Putamen (tissue), 1 donor: ENCODE data around the gene FARS2.

ENCODE experiments used
- DNase-seq: peaks from one replicate; pipeline ENCODE4 v3.0.0-alpha.2; 2016; ENCODE audit warnings: low spot score

FARS2 gene

DNA sequence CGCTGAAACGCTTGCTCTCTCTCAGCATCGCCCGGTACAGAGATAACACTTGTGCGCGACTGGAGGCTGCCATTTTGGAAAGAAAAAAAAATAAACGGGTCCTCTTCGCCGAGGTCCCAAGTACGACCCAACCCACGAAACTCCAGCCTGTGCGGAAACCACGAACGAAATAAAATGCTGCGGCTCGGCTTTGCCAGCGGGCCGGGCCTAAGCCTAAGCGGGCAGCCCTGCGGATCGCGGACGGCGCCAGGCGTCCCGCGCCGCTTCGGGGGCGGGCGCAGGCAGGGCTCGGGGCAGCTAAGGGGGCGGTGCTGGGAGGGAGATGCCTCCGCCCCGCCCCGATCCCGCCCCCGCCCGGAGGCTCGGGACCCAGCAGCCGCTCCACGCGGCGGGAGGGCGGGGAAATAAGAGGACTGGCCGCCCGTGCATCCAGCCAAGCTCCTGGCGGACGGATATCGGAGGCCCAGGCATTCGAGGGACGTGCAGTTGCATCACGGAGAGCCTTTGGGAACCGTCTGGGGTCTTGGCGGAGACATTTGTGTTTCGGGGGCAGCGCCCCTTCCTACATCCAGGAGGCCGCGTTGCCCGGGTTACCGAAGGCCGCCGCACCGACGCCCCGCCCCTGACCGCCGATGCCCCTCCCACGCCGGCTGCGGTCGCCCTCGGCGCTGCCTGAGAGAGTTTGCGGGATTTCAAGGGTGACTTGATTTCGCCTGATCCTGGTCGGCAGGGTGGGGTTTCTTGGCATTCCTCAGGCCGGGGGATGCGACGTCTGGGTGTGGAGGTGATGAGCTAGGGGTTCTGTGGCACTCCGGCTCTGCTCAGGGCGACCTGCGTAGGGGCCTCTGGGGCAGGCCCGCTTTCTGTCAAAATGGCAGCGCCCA lies at the start of gene FARS2, which contains the start of gene LYRM4:
TSS of gene FARS2 (plus strand) at position 853 of the 884 bp plus-strand sequence.
TSS of gene LYRM4 (minus strand) at position 290 of the 884 bp plus-strand sequence. CDS start at position 73, 217 bp downstream.
- DNase-seq, result peak; percentile 93

DNA sequence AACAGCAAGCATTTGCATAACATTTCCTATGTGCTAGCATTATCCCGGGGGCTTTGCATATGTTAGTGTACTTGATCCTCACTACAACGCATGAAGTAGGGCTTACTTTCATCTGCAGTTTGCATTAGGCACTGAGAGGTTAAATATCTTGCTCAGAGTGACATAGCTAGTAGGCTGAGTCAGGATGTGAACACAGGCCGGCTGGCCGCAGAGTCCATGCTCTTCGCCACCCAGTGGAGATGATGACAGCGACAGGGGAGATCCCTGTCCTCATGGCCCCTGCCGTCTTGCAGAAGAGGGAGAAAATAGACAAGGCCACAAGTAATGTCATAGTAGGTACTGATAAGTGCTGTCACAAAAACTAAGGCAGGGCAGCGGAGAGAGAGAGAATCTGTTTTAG lies 47.5 kb upstream of the FARS2 start:
- no peak for DNase-seq

DNA sequence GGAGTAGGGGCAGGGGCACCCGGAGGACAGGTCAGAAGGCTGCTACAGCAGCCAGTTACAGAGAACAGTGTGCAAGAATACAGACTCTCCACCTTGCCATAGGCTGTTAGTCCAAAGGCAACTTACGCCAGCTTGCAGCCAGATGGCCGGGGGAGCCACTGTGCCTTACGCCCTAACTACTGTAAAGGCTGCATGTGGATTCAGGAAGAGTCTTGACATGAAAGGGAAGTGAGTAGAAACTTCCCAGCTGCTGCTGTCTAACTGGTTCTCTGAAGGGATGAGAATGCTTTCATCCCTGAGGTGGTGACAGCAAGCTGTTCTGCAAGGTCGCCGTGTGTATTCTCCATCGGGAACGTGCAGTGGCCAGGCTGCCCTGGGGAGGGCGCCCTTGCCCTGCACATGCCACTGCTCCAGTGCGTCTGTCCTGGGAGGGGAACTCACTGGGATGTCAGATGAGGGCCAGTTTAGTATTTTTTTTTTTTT lies 46.7 kb upstream of the FARS2 start:
- no peak for DNase-seq

DNA sequence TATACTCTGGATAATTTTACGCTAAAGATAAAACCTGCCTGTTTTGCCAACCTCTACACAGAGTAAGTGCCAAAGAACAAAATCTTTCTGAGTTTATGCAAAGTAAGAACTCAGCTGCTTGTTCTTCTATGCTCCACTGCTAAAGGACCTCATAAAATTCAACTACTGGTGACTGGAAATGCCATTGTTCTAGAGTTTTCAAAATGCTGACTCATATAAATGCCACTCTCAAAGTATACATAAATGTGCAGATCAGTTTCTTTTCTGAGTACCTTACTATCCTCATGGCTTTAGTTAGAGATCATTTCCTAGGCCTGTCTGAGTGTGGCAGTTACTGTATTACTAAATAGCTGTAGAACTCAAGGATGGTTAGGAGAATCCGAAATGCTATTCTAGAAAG lies 46.2 kb upstream of the FARS2 start:
- no peak for DNase-seq

DNA sequence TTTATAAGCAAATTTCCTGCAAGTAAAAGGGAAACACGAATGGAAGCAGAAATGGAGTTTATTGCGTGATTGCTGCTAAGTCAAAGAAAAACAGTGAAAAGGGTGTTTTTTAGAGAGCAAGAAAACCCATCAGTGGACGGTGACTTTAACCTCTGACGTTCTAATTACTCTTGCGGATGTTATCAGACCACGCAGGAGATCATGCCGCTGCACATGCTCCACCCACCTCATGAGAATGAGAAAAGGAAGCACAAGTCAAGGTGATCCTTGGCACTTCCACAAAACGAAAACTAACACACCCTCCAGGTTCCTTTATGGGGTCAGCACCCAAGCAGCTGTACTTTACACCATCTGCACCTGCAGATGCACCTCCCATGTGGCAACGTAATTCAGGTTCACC lies 45.5 kb upstream of the FARS2 start:
- no peak for DNase-seq

DNA sequence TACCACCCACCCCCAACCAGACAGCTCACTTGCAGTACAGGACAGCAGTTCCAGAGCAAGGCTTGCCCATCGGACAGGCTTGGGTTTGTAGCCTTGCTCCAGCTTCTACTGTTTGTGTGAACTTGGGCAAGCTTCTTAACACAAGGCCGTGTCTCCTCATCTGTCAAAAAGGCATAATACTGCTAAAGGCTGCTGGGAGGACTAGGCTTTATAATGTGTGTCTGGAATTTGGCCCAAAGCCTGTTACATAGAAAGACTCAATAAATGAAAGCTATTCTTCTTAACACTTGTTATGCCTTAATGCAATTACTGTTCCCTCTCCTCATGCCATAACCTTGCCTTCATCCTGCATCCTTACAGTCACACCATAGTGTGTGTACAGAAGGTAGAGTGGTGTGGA lies 44.0 kb upstream of the FARS2 start:
- DNase-seq, result no peak

DNA sequence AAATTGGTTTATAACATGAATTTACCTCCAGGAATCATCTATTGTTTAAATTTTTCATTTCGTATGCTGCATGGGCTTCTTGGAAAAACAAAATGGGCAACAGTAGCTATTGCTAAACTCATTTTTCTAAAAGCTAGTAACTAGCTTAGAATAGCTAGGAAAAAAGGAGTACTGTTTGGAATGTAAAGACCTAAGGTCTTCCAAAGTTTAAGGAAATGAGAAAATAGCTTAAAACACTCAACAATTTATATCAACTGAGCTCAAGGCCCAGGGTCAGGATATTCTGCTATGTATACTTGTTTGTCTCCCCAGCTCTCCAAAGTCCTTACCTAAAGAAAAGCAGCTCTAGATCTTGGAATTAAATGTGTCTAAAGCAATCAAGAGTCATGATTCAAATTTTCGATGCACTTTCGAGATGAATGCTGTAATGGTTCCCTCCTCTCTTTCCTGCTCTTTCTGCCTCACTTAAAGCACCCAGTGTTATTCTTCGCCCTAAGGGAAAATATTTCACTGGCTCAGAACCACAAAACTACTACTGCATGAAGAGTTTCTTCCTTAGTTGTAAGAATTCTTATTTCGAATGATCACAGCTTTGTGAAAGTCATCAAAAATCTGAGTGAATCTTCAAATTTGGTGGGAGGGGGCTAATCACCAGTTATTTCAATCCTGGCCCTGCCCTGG lies 42.2 kb upstream of the FARS2 start:
- DNase-seq, result no peak

DNA sequence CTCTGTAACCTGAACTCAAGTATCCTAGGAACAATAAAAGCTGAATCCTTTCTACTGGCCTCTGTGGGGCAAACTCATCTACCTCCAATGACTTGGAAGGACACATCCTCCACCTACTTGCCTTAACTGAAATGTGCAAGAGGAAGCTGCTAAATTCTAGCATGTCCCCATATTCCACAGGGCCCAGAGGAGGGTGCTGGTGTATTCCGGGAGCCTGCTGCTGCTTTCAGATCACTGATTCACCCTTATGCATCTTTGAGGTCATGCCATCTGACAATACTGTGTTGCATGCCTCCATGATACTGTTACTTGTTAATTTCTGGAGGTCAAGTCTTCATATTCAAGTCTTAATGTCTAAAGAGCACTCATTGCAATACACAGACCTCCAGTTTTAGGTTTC lies 40.9 kb upstream of the FARS2 start:
- DNase-seq, result no peak

DNA sequence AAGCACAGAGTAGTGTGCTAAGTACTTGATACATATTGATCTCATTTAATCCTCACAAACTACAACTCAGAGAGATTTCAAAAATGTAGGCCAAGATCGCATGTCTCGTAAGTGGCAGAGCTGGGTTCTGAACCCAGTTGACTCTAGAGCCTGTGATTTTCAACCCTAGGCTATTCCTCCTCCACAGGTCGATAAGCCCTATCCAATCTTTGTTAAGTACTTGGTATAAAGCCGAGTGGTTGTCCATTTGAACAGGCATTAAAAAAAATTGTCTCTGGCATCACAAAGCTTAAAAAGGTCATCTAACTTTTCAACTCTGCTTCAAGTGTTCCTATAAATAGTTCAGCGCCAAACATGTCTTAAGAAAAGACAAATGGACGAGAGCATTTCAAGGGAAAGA lies 38.0 kb upstream of the FARS2 start:
- DNase-seq, result no peak

DNA sequence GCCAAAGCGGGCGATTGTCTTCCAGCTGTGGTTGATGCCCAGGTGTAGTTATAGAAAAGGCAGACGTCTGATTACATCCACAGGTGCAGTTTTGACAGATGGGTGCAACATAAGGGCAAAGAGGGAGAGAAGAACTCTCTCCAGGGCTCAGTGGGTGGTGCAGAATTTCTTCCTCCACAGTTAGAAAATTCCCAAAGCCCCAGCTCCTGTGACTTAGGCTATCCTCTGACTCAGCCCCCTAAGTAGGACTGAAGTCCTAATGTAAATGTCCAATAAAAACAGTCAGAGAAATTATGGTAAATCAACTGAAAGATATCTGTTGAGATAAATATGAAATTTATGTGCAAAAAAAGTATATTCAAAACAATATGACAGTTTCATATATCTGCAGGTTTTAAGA lies 32.0 kb upstream of the FARS2 start:
- no peak for DNase-seq

DNA sequence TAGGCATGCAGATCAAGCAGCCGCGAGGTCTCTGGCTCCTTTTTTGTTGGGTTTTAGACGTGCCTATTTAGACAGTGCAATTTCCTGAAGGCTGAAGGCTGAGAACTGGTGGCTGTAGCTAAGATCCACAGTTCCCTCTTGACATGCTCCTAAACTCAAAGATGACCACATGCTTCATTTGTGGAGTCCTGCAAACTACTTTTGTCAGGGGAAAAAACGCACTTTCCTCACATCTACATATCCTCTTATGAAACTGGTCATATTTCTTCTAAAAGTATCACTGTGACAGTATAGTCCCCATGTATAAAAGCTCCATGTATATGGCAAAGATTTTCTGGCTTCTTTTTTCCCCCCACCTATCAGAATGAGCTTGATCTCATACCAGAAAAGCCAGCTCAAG lies 31.2 kb upstream of the FARS2 start:
- DNase-seq, result no peak

DNA sequence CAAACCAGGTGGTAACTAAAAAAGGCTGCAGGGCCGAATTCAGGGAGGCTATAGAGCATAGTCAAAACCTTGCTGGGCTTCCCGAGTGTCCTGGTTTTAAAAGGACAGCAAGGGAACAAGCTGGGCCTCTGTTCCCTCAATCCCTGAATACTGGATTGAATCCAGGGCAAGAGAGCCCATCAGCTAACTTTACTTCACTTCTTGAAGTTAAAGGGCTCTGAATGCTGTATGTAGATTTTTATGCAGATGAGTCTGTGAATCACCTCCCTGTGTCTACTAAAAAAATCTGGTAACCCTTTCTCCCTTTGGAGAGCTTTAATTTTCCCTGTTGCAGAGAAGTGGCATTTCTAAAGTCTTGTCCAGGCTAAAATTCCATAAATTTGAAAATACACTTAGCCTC lies 30.0 kb upstream of the FARS2 start:
- no peak for DNase-seq

DNA sequence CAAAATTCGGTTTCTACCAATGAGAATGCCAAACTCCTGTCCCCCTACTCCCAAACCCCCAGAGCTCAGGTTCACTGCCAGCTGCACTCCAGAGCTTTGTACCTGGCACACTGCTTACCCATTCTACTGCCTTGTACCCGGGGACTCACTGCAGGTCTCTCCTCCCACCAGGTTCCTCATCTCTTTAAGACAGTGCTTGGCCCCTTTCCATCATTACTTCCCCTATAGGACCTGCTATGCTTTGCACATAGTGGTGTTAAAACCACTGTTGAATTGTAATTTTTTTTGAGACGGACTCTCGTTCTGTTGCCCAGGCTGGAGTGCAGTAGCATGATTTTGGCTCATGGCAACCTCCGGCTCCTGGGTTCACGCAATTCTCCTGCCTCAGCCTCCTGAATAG lies 26.4 kb upstream of the FARS2 start:
- DNase-seq, result no peak

DNA sequence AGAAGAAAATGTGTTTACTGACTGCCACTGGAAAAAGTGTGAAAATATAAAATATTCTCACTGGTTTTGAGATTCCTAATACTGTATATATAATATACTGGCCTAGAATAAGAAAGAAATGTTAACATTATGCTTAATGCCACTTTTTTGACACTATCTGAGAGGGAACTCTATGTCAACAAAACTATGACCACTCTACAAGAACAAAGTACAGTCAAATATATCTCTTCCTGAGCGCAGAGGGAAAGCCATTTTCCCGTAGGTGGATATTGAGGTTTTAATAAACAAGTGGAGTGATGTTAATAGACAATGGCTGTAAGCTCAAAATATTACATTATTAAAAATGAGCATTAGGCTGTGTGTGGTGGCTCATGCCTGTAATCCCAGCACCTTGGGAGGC lies 25.5 kb upstream of the FARS2 start:
- DNase-seq, result no peak

DNA sequence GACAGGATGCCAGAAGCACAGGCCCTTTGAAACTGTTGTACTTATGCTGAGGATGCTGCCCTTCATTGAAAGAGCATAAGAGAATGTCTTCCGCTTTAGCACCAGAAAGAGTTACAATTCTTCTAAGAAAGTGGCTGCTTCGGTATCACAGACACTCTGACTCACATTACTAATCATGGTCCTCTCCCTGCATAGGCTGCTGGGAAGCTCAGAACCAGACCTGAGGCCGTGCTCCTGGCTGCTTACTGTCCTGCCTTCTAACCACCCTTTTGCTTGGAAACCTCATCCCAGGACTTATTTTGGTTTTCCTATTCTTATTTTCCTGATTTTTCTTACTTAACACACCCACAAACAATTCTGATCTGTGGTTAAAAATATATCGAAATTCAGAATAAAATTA lies 23.5 kb upstream of the FARS2 start:
- no peak for DNase-seq

DNA sequence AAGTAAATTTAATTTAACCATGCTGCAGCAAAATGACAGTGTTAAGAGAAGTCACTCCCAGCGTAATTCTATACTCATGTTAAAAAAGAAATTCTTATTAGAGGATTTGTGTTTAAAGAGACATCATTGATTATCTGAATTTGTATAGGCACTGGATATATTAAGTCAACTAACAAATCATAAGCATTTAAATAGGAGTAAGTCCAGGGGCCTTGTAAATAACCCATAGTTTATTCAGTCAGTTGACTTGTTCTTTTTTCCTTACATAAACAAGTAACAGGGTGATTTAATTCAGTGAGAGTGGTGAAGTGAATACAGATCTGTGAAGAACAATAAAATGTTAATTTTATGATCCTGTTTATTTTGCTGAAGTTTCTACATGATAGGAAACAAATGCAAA lies 23.0 kb upstream of the FARS2 start:
- no peak for DNase-seq

DNA sequence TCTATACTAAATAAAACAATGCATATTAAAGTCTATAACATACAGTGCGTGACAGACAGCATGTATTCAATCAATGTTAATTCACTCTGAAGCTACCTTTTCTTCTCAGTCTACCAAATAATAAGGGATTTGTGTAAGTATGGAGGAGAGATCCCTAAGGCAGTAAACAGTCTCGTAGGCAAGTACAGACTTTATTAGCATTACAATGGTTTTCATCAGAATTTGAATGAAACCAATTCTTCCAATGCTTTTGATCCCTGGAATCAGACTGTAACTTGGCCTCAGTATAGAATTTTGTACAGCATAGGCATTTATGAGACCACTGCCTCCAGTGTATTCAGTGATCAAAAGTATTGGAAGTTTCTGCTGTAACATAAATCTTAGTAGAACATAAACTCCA lies 20.1 kb upstream of the FARS2 start:
- DNase-seq, result no peak

DNA sequence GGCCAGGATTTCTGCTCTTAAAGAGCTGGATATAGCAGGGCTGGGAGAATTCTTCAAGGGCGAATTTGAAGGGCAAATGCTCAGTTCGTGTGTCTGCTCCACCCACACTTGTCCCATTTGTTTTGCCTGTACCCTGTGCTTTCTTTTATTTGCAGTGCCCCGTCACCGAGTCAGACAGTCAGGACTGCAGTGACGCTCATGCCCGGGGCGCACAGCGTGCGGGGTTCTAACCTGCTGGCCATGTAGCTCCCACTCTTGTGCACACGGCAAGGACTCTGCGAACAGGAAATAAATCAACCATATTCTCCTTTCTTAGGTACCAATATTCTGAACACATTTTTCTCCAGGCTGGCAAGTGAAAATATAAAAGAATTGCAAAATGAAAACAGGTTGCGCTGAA lies 18.2 kb upstream of the FARS2 start:
- no peak for DNase-seq

DNA sequence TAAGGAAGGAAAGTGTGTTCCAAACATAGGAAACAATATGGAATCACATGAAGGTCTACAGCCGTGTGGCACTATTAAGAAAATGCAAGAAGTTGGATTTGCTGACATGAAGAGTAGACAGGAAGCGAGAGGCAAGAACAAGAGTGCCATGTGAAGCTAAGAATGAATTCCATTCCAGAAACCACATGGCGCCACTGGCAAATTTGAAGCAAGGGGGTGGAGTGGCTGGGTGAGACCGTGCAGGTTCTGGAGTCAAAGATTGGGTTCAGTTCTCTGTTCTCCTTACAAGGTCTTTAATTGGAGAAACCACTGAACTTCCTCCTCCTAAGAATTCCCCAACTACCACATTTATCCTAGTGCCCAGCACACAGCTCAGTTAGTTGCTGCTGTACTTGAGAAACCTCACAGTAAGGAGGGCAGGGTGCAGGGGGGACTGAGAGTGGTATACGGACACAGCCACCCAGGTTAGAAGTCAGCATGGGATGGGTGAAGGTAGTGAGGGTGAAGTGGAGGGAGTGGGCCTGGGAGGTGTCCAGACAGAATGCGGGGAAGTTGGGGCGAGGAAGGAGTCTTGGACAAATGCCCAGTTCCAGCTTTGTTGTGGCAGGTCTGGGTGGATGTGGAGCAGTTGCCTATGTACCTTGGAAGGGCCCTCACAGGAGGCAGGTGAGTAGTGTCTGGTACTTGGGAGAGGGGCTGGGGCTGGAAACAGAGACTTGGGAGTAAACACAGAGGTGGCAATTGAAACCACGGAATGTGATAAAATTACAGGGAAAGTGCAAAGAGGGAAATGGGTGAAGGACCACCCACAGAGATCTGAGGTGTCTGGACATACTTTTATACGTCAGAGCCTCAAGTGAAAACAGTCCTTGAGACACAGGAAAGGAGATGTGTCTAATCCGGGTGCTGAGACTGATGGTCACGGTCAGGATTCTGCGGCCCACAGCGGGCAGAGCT lies 14.9 kb upstream of the FARS2 start:
- DNase-seq, result no peak

DNA sequence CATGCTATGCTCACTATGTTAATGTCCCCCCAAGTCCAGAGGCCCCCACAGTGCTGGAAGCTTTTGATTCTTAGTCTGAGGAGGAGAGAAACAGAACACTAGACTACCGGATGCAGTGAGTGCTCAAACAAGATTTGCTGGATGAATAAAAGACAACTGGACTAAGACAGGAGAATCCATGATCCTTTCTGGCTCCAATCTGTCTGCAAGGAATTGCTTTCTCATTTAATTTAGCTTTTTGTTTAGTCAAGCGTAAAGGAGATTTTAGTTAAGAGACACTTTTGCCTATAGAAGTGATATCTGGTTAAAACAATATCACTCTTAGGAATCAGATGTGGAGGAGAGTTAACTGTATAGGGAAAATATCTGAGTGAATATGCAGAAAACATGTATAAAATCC lies 14.1 kb upstream of the FARS2 start:
- no peak for DNase-seq

DNA sequence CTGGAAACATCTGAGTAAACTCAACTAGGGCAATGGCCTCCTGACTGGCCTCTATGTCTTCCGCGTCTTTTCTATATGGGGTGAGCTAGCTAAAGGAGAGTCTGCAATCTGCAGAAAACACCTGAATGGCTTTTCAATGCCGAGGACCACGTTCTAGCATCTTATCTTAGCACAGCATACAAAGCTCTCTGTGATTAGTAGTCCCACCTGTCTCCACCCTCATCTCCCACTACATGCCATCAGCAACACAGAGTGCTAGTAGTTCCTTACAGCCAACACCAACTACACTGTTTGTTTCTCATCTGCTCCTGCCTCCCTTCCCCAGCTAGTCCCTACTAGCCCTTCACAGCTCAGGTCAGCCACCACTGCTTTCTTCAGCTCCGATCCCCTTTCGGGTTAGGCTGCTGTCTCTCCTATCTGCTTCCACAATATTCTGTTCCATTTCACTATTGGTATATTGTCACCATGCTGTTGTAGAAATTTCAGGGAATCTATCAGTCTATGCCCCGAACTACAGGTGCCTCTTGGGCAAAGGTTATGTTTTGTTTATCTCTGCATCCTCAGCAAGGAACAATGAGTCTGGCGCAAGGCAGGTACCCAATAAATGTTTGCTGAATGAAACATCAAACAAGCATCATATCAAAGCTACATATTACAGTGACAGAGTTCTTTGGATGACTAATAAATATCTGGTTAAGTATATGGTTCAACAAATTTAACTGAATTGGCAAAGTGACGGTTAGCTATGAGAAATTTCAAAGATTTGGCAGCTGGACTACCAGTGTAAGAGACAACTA lies 12.8 kb upstream of the FARS2 start:
- no peak for DNase-seq
